DND-41 (cell line): ENCODE data around the gene FCN1.

Experiments
- ATAC-seq: fragments of 200-7000 bp; cut with Tn5 transposase; 3 replicates; pipeline ENCODE4 v1.9.1; 2021; ENCODE audit warnings: low read depth; ENCODE audit not compliant: insufficient read depth
- DNase-seq: peaks from one replicate; pipeline ENCODE4 v3.0.0-alpha.2; 2020
- H2AFZ ChIP-seq: 2 replicates; pipeline ENCODE4 v1.6.0; 2012; ENCODE audit warnings: low read depth, low read length
- H3K27ac ChIP-seq: 2 replicates; pipeline ENCODE4 v1.5.1; 2012; ENCODE audit warnings: low read length, inconsistent platforms
- H3K27me3 ChIP-seq: fragments of 200-600 bp; sonication (generic); 2 replicates; pipeline ENCODE4 v1.6.0; 2012; ENCODE audit warnings: low read length, mild to moderate bottlenecking, inconsistent platforms; ENCODE audit not compliant: insufficient read depth, poor library complexity
- H3K36me3 ChIP-seq: 2 replicates; pipeline ENCODE4 v1.5.1; 2012; ENCODE audit warnings: low read length, inconsistent platforms; ENCODE audit not compliant: insufficient read depth
- H3K4me1 ChIP-seq: 2 replicates; pipeline ENCODE4 v1.5.1; 2012; ENCODE audit warnings: mild to moderate bottlenecking, low read length; ENCODE audit not compliant: insufficient read depth
- H3K4me2 ChIP-seq: 2 replicates; pipeline ENCODE4 v1.6.0; 2012; ENCODE audit warnings: mild to moderate bottlenecking, moderate library complexity, low read length, inconsistent platforms; ENCODE audit not compliant: insufficient read depth
- H3K4me3 ChIP-seq, 2 experiments: fragments of 200-600 bp in 1 of 2; shearing (Covaris generic) in 1 of 2; 2 replicates each; pipeline ENCODE4 v1.5.1; 2012 to 2016; ENCODE audit warnings: inconsistent platforms in 2 of 2, low read length in 2 of 2, mild to moderate bottlenecking in 2 of 2, low read depth in 1 of 2, moderate library complexity in 1 of 2
- H3K79me2 ChIP-seq: 2 replicates; pipeline ENCODE4 v1.6.0; 2012; ENCODE audit warnings: low read length, inconsistent platforms; ENCODE audit not compliant: insufficient read depth
- H3K9ac ChIP-seq: 2 replicates; pipeline ENCODE4 v1.6.0; 2012; ENCODE audit warnings: low read depth, mild to moderate bottlenecking, inconsistent platforms, low read length, moderate library complexity
- H3K9me3 ChIP-seq: 2 replicates; pipeline ENCODE4 v1.5.1; 2012; ENCODE audit warnings: low read length, moderate library complexity, mild to moderate bottlenecking, inconsistent platforms; ENCODE audit not compliant: insufficient read depth, severe bottlenecking
- H4K20me1 ChIP-seq: 2 replicates; pipeline ENCODE4 v1.6.0; 2012; ENCODE audit warnings: low read length; ENCODE audit not compliant: insufficient read depth
- EZH2 ChIP-seq: IDR thresholded peaks from 3 replicates; pipeline ENCODE4 v1.6.1; 2012; ENCODE audit warnings: borderline replicate concordance, low read depth, mild to moderate bottlenecking, moderate library complexity, low read length, inconsistent platforms; ENCODE audit not compliant: severe bottlenecking
- TF ChIP-seq, protein P1 (sequence below): IDR thresholded peaks from 2 replicates; pipeline ENCODE4 v1.5.1; 2012; ENCODE audit warnings: borderline replicate concordance, low read length, moderate library complexity, mild to moderate bottlenecking; ENCODE audit not compliant: poor library complexity, severe bottlenecking; ENCODE audit errors: extremely low read depth

The FCN1 gene

DNA sequence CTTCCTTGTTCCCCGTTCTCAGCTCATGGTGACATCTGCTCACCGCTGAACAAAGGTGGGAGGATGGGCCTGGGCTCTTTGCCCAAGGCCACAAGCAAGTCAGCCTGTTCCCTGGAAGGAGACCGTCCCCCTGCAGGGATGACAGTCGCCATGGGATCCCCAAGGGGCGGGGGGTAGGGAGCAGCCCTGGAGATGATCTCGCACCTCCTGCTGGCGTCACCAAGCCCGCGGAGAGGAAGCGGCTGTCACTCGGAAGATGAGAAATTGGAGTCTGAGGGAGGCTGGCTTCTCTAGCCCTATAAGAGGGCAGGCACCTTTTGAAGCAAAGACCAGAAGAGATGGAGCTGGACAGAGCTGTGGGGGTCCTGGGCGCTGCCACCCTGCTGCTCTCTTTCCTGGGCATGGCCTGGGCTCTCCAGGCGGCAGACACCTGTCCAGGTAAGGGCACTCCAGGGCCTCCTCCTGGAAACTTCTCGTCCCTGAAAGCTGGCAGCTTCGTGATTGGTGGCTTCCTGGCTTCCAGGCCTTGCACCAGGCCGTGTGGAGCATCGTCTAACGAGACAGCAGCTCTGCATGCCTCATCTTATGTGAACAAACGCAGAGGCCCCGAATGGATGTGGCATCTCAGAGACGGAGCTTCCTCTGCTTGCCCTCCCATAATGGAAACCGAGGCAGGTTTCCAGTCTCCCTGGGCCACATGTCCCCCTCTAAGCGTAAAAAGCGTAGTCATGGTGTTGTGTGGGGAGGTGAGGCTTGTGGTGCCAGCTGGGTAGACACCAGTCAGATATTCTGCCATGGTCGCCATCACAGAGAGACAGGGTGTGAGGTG is 37.0 kb downstream of the FCN1 start, which contains the start of gene FCN2:
Gene FCN2, plus strand, starts transcription at position 327 of the 829 bp plus-strand sequence. Its CDS starts 12 bp downstream, at position 339.
- TF ChIP-seq, protein P1, sequence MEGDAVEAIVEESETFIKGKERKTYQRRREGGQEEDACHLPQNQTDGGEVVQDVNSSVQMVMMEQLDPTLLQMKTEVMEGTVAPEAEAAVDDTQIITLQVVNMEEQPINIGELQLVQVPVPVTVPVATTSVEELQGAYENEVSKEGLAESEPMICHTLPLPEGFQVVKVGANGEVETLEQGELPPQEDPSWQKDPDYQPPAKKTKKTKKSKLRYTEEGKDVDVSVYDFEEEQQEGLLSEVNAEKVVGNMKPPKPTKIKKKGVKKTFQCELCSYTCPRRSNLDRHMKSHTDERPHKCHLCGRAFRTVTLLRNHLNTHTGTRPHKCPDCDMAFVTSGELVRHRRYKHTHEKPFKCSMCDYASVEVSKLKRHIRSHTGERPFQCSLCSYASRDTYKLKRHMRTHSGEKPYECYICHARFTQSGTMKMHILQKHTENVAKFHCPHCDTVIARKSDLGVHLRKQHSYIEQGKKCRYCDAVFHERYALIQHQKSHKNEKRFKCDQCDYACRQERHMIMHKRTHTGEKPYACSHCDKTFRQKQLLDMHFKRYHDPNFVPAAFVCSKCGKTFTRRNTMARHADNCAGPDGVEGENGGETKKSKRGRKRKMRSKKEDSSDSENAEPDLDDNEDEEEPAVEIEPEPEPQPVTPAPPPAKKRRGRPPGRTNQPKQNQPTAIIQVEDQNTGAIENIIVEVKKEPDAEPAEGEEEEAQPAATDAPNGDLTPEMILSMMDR: no peak
- no peak for TF ChIP-seq EZH2
- Histone ChIP-seq H3K27ac (no peak within 1 kb of the TSS), H3K4me1 (no peaks in the 10 kb centered on the region), H3K36me3 (no peaks in the 10 kb centered on the region), H4K20me1 (no peaks in the 10 kb centered on the region), H3K9ac (no peak within 1 kb of the TSS), H3K79me2 (no peaks in the 10 kb centered on the region), H3K4me2 (no peak within 1 kb of the TSS), H3K4me3 (no peak within 1 kb of the TSS), H2AFZ (no peak within 1 kb of the TSS), H3K9me3 (no peaks in the 10 kb centered on the region), H3K27me3 (no peaks in the 10 kb centered on the region)
- DNase-seq: no peak
- ATAC-seq: no peak

DNA sequence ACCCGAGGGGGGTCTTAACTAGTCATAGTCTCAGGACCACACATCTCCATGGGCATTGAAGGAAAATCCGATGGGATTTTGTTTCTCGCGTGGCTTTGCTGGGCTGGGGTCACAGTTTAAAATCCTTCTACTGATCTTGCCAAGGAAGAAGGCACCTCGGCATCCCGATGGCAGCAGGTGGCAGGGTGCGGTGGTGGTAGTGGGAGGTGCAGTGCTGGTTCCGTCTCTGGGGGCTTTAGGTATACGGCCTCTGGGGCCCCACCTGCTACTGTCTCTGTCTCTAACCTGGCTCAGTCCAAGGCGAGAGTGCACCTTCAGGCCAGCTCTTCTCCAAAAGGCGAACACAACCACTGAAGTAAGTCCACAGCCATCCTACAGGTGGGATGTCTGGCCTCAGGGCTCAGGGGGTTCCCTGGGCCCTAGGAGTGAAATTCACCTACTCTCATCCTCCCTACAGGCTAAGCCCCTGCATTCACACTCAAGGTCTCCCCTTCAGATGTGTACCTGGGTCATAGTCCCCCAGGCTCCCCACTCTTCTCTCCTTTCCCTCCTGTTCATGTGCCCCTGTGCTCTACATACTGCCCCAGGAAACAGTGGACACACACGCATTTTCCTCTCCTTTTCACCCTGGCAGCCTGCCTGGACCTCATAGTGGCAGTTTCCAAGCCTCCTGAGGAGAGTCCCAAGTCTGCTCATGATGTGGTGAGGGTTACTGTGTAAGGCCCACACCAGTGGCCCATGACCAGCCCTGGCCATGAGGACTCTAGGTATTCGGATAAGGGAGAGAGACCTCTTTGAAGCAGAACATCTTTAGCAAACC is 37.8 kb downstream of the FCN1 start:
- no peak overlapping the region for H2AFZ ChIP-seq
- no peaks in the 10 kb centered on the region for H3K9me3 ChIP-seq
- no peaks in the 10 kb centered on the region for H4K20me1 ChIP-seq
- H3K4me2 ChIP-seq: no peak overlapping the region
- no peak overlapping the region for H3K9ac ChIP-seq
- no peaks in the 10 kb centered on the region for H3K79me2 ChIP-seq
- DNase-seq (no peak), ATAC-seq (no peak)
- H3K4me3 ChIP-seq: no peak overlapping the region
- no peak for TF ChIP-seq EZH2
- TF ChIP-seq, protein P1: no peak
- H3K4me1 ChIP-seq: no peaks in the 10 kb centered on the region
- no peak overlapping the region for H3K27ac ChIP-seq
- H3K36me3 ChIP-seq: no peaks in the 10 kb centered on the region
- H3K27me3 ChIP-seq: no peaks in the 10 kb centered on the region

DNA sequence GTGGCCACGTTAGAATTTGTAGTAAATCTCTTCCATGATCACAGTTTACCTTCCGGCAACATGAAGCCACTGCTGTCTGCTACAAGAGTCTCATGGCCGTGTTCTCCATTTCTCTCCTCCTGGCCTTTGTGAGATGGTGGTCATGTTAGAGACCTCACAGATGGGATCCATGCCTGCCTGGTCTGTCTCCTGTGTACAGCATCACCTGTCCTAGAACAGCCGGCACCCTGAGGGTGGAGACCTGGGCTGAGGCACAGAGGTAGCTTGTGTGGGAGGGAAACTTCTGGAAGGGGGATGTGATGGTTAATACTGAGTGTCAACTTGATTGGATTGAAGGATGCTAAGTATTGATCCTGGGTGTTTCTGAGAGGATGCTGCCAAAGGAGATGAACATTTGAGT is 40.2 kb downstream of the FCN1 start:
- TF ChIP-seq, protein P1: no peak
- no peak for TF ChIP-seq EZH2
- DNase-seq: no peak
- no peak overlapping the region for H3K4me2 ChIP-seq

More for the DNA sequence above, 40.2 kb downstream of the FCN1 start:
- H3K27me3 ChIP-seq: no peaks in the 10 kb centered on the region
- H3K79me2 ChIP-seq: no peaks in the 10 kb centered on the region
- H3K36me3 ChIP-seq: no peaks in the 10 kb centered on the region
- H3K27ac ChIP-seq: no peak overlapping the region
- H3K4me1 ChIP-seq: no peaks in the 10 kb centered on the region
- no peak overlapping the region for H2AFZ ChIP-seq
- no peak overlapping the region for H3K9ac ChIP-seq
- H4K20me1 ChIP-seq: no peaks in the 10 kb centered on the region
- H3K9me3 ChIP-seq: no peaks in the 10 kb centered on the region
- no peak overlapping the region for H3K4me3 ChIP-seq
- no peak for ATAC-seq
